Thyroid gland (tissue), 4 donors: ENCODE results near the gene OGFR.
"Not testable (repeated sequence)": the region's sequence is repeated elsewhere in the genome, so short reads cannot be mapped to it uniquely, and the experiment has no call there.

Experiments
- CTCF ChIP-seq, 6 experiments: fragments of 200-600 bp in 3 of 6; fragments of 450-650 bp in 3 of 6; sonication (generic) in 3 of 6; IDR thresholded peaks; one replicate each; pipeline ENCODE4 v1.5.1; 2016 to 2019; ENCODE audit warnings: antibody characterized with exemption in 6 of 6, mild to moderate bottlenecking in 2 of 6, inconsistent platforms in 1 of 6, moderate library complexity in 1 of 6
- POLR2A ChIP-seq, 2 donors: fragments of 450-650 bp; IDR thresholded peaks; one replicate each; pipeline ENCODE4 v1.6.1; 2017; ENCODE audit warnings: antibody characterized with exemption in 2 of 2, mild to moderate bottlenecking in 2 of 2, moderate library complexity in 1 of 2

- not testable (repeated sequence) for TF ChIP-seq CTCF, POLR2A (IDR thresholded peaks at IDR 0.05)
Observed at GRCh38 chr20:62848917-62849316, 44.3 kb downstream of the OGFR start.
